NCI-H2227 (cell line): ENCODE measurements around the gene THTPA.

Experiments
- DNase-seq: peaks from one replicate; lab custom pipeline; 2025; ENCODE audit not compliant: unreplicated experiment; lab: John Stamatoyannopoulos, UW

Gene THTPA

GRCh38 chr14:23555882-23556699 is at the start of gene THTPA:
TSS of gene THTPA (plus strand) at chr14:23556271. CDS start at chr14:23556758, 487 bp downstream.
- peak; percentile 93 for DNase-seq

DNA sequence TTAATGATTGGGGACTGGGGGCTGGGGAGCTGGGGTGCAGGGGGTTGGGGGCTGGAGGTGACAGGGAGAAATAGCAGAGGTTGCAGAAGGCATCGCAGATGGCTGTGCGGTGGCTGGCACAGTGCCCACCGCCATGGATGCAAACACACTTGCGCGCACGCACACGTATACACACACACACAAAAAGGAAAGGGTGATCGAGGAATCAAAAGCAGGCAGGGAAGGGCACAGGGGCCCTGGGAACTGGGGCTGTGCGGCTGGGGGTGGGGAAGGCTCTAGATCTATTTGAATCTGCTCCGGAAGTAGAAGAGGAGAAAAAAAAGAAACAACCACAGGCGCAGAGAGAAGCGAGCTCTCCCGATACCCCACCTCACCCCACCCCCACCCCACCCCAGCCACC is 43.9 kb upstream of the THTPA start:
- peak; percentile 64 for DNase-seq

- peak; percentile 40 for DNase-seq
These were observed 42.9 kb upstream of the THTPA start for GRCh38 chr14:23513005-23513817.

DNA sequence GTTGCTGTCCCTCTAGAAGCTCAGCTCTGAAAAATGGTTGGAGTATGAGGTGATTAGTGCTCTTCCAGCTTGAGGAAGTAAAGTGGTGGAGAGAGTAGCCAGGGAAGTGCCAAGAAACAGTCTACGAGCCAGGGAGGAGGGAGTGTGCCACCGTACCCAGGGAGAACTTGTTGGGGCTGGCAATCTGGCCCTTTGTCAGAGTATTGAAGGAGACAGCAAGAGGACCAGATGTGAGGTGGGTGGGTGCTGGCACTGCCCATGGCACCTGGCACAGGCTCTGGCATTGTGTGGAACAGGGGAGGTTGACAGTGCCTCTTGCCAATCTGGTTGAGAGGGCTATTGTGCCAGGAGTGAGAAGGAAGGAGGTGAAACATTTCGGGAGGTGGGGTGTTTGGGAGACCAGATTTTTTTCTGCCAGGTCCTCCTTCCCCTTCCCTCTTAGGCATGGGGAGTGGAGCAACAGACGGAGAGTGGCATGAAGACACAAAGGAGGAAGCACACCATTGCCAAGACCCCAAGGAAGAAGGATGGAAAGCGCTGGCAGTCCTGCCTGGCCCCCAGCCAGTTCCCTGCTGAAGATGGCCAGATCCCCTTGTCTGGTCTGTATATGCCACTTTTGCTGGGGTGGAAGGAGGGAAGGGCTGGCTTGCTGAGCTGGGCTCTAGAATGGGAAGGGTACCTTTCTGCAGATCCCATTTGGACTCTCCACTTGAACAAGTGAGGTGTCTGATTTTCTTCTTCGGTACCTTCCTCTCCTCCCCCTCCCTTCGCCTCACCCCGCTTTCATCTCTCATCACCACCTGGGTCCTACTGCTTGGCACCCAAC is 42.0 kb upstream of the THTPA start:
- DNase-seq, result no peak

DNA sequence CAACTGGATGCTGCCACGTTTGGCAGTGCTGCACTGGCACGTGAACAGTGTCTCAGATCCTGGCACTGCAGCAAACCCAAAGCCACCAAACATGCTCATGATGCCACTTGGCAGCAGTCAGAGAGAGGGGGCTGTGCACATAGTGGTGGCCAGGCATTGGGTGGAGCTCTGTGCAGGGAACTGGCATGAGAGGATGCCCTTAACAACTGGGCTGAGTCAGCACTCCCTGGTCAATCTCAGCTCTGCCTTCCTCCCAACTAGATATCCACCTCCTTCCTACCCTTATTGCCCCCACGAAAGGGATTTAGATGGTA is 41.5 kb upstream of the THTPA start:
- DNase-seq, result no peak

GRCh38 chr14:23517650-23518326 is 38.3 kb upstream of the THTPA start:
- no peak for DNase-seq

DNA sequence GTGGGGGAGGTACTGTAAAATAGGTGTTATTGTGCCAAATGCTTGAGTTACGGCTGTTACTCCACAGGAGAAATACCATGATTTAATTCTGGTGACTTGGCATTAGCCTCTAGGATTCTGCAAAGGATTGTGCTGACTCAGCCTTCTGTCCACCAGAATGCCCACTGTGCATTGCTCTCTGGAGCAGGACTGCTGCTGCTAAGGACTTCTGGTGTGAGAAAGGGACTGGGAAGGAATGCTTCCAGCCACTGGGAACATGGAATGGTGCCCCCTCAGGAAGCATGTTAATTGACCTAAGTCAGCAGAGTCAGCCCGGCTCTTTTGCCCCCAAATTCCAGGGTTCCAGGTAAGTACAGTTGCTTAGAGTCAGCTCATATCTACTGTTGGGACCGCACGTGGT is 37.4 kb upstream of the THTPA start:
- peak; percentile 24 for DNase-seq

DNA sequence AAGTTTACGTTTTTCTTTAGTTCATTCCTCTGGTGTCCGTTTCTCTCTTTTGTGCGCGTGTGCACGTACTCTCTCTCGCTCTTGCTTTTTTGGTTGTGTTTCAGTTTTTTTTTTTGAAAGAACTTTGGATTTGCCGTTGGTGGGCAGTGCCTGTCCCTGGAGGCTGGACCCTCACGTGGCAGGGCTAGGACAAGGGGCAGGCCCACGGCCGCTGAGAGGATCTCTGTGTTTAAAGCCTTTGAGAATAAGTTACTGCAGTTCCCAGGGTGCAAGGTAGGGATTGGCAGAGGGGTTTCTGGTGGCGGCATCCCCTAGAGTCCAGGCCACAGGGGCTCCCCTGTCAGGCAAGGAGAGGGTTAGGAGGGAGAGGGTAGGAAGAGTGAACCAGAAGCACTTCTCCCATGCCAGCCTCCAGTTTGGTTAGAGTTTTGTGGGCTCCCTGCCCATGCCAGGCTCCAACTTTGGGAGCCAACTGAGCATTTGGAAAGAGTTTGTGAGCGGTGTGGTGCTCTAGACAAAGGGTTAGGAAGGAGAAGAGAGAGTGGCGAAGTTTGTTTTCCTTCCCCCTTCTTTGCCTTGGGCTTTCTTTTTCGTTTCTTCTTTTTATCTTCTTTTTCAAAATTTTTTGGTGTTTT is 35.1 kb upstream of the THTPA start:
- DNase-seq, result no peak

DNA sequence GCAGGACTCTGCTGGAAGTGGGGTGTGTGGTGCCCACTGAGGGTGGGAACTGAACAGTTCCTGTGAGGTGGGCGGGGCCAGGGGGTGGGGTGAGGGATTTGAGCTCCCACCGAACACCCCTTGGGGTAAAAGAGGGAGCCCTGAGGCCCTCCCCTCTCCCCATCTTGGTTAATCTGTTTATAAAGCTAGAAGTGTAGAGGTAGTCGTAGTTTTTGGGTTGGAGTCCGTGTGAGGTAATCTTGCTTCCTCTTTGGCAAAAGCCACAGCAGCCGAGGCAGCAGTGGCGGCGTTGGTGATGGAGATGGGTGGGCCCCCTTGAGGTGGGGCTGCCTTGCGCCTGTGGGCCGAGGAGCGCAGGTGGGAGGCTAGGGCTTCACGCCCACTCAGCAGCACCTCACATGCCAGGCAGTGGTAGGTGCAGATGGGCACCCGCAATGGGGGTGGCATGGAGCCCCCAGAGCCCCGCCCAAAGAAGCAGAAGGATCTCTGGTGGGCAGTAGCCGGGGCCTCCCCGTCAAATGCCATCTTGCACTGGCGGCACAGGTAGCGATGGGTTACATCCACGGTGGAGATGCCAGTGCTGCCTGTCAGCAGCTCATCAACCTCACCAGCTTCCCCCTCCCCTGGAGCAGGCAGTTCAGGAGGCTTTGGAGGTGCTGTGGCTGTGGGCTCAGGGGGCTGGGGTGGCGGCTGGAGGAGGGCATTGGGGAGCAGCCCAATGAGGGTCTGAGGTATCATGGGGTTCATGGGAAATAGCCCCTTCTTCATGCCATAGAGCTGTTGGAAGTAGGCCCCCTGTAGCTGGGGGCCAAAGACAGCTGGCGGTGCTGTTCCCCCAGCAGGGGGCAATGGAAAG is 34.1 kb upstream of the THTPA start:
- no peak for DNase-seq

- no peak for DNase-seq
These were observed 33.4 kb upstream of the THTPA start for GRCh38 chr14:23522643-23523198.

DNA sequence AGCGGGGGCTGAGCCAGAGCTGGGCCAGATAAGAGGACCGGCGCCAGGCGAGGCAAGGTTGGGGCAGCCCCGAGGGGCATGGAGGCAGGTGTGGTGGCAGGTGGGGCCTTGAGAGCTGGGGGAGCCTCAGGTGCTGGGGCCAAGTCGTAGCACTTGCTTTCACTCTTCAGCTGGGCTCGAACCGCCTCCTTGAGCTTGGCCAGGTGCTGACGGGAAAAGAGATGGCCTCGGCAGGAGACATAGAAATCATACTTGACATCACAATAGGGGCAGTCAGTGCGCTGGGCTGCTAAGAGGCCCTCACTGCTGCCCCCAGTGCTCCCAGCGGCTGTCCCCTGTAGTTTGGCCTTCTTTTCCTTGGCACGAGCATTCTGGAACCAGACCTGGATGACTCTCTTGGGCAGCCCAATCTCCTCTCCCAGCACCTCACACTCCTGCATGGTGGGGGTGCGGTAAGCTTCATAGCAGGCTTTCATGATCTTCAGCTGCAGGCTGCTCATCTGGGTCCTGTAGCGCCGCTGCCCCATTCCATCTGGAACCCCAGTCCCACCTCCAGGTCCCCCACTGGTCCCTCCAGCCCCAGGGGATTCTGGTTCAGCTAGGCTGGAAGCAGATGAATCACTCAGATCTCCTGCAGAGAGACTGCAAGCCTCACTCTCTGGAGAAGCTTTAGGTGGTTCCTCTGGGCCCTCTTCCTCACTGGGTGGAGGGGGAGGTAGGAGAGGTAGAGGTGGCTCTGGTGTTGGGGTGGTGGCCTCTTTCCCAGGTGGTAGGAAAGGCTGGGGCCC is 32.6 kb upstream of the THTPA start:
- DNase-seq, result no peak

- DNase-seq, result no peak
These were observed 31.1 kb upstream of the THTPA start for GRCh38 chr14:23524954-23525353.

DNA sequence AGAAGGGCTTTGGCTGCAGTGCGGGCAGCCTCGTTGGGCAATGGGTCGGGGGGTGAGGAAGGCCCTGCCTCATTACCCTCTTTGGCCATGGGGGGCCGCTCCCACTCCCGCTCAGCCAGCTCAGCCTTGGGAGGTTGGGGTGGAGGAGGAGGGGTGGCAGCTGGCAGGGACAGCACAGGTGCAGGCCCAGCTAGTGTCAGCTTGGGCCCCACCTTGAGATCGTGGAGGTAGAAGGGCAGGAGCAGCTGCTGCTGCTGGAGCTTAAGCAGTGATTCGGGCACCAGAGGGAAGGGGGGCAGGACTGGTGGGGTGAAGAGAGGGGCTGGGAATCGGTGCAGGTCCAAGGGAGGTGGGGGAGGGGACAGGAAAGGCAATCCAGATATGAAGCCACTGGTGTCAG is 30.5 kb upstream of the THTPA start:
- DNase-seq, result no peak

DNA sequence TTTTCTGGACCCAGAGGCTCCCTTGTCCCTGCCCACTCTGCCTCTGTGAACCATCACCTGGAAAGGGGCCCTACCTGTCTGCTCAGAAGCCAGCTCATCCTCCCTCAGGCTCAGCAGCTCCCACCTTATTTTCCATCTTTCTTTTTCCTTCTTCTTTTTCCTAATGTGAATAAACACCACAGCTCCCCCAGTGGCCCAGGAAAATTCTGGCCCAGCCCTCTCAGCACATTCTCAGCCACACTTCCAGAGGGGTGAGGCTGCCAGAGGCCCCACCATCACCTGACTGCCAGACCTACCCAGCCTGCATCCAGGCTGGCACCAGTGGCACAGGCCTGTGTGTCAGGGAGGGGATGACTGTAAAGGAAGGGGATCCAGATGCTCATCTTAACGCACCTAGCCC is 27.5 kb upstream of the THTPA start:
- peak; percentile 16 for DNase-seq

- no peak for DNase-seq
These were observed 27.1 kb upstream of the THTPA start for GRCh38 chr14:23529016-23529415.

GRCh38 chr14:23530375-23531055 is 25.6 kb upstream of the THTPA start:
- no peak for DNase-seq

DNA sequence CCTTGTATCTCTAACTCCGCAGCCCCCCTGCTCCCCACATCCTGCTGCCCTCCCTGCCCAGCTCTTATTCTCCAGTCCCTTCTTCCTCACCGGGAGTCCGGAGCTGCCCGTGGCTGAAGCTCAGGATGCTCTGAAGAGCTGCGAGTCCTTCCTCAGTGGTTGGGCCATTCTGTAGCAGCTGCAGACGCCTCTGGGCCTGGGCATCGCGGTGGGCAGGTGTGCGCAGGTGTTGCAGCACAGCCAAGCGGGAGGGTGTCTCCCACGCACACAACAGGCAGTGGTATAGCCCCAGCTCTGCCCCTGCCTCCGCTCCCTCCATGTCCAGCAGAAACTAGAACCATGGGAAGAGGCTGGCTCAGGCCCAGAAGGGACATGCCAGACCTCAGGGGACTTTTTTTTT is 24.7 kb upstream of the THTPA start:
- DNase-seq, result no peak

DNA sequence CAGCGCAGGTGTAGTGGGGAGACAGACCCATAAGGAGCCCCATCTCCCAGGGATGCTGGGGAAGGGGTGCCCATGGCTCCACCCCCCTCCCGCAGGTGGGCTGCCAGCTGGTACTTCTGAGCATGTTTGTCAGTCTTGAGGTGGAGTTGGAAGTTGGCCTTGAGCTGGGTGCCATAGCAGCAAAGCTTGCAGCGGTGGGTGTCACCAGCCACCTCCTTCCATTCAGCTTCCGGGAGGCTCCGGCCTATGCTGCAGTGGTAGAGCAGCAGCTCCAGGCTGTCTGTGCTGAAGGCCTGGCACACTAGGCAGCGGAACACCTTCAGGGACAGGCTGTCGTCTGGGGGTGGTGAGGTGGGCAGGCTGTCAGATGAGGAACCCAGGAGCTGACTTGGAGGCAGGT is 23.4 kb upstream of the THTPA start:
- no peak for DNase-seq
